CD4-positive, alpha-beta T cell (primary cell): Measurements from ENCODE around the gene CD46. TPM values are rescaled to one million over a fixed set of nuclear protein-coding genes. Genes with fewer than 3 reads are reported as not detected.

Experiments
- ATAC-seq: fragments of 200-7000 bp; cut with Tn5 transposase; one replicate; pipeline ENCODE4 v1.10.0; 2022; ENCODE audit warnings: mild to moderate bottlenecking; ENCODE audit not compliant: poor library complexity
- CTCF ChIA-PET: fragments of 350-600 bp; sonication (Branson Sonifier 250); formaldehyde crosslinking; loops from one replicate; lab custom pipeline; 2021; ENCODE audit warnings: antibody characterized with exemption, inconsistent platforms; lab: Charles Lee
- POLR2A ChIA-PET: fragments of 350-600 bp; sonication (Branson Sonifier 250); formaldehyde crosslinking; loops from one replicate; lab custom pipeline; 2021; ENCODE audit warnings: antibody characterized with exemption, inconsistent platforms; lab: Charles Lee
- DNase-seq, 14 experiments: peaks; one replicate each; pipeline ENCODE4 v3.0.0-alpha.2; 2013 to 2020; ENCODE audit warnings: mixed read lengths in 2 of 14
- H3K27ac ChIP-seq, 2 donors: one replicate each; pipeline versions ENCODE4 v1.5.1 to v1.7.0; 2013; ENCODE audit warnings: low read length in 2 of 2, low read depth in 1 of 2, mild to moderate bottlenecking in 1 of 2
- H3K27me3 ChIP-seq, 2 experiments: 1 replicate in 1 of 2; 2 replicates in 1 of 2; pipeline versions ENCODE4 v1.6.1 to v1.7.0; 2013; ENCODE audit warnings: low read length in 2 of 2, control low read depth in 1 of 2, mild to moderate bottlenecking in 1 of 2, moderate library complexity in 1 of 2; ENCODE audit not compliant: insufficient read depth in 2 of 2, control insufficient read depth in 1 of 2
- H3K36me3 ChIP-seq: one replicate; pipeline ENCODE4 v1.6.1; 2013; ENCODE audit warnings: low read length, control low read depth; ENCODE audit not compliant: insufficient read depth
- H3K4me1 ChIP-seq: one replicate; pipeline ENCODE4 v1.6.1; 2013; ENCODE audit warnings: low read length, control low read depth; ENCODE audit not compliant: insufficient read depth
- H3K4me3 ChIP-seq: one replicate; pipeline ENCODE4 v1.5.1; 2013; ENCODE audit warnings: mild to moderate bottlenecking, low read length, moderate library complexity
- H3K9me3 ChIP-seq, 2 experiments: 1 replicate in 1 of 2; 2 replicates in 1 of 2; pipeline versions ENCODE4 v1.6.1 to v1.7.0; 2013; ENCODE audit warnings: low read length in 2 of 2, mild to moderate bottlenecking in 2 of 2, control low read depth in 1 of 2, moderate library complexity in 1 of 2; ENCODE audit not compliant: control insufficient read depth in 1 of 2, insufficient read depth in 1 of 2
- H3K27ac Mint-ChIP-seq: one replicate; pipeline ENCODE4 v1.8.0; 2020; ENCODE audit warnings: mixed read lengths
- H3K27me3 Mint-ChIP-seq: one replicate; pipeline ENCODE4 v1.8.0; 2021; ENCODE audit warnings: mixed read lengths
- H3K36me3 Mint-ChIP-seq: one replicate; pipeline ENCODE4 v1.8.0; 2021; ENCODE audit warnings: low read depth, mixed read lengths
- H3K4me1 Mint-ChIP-seq: one replicate; pipeline ENCODE4 v1.8.0; 2021; ENCODE audit warnings: low read depth, mixed read lengths
- H3K4me3 Mint-ChIP-seq: one replicate; pipeline ENCODE4 v1.8.0; 2020; ENCODE audit warnings: mild to moderate bottlenecking, mixed read lengths
- H3K9me3 Mint-ChIP-seq: one replicate; pipeline ENCODE4 v1.8.0; 2020; ENCODE audit warnings: mixed read lengths
- intact Hi-C, 2 experiments: fragments of 100-400 bp; cut with DNase I in 1 of 2; cut with micrococcal nuclease in 1 of 2; formaldehyde crosslinking; loops; one replicate each; pipeline versions ENCODE4 v1.15.1 to v1.9.0; 2023 to 2025; cut with DNase I, micrococcal nuclease
- total RNA-seq, 174 experiments: library from RNA in 2 of 174; stranded (reverse) in 2 of 174; gene quantifications; one replicate each; pipeline ENCODE4 v1.2.3 and lab custom pipeline; 2021 to 2026
- TF ChIP-seq, protein P1 (sequence below): fragments of 200-600 bp; IDR thresholded peaks from one replicate; pipeline ENCODE4 v1.8.0; 2022; ENCODE audit warnings: antibody characterized with exemption, mild to moderate bottlenecking

CD46 gene
- total RNA-seq, 2 experiments from 2014 or later: 111 to 115 TPM

DNA sequence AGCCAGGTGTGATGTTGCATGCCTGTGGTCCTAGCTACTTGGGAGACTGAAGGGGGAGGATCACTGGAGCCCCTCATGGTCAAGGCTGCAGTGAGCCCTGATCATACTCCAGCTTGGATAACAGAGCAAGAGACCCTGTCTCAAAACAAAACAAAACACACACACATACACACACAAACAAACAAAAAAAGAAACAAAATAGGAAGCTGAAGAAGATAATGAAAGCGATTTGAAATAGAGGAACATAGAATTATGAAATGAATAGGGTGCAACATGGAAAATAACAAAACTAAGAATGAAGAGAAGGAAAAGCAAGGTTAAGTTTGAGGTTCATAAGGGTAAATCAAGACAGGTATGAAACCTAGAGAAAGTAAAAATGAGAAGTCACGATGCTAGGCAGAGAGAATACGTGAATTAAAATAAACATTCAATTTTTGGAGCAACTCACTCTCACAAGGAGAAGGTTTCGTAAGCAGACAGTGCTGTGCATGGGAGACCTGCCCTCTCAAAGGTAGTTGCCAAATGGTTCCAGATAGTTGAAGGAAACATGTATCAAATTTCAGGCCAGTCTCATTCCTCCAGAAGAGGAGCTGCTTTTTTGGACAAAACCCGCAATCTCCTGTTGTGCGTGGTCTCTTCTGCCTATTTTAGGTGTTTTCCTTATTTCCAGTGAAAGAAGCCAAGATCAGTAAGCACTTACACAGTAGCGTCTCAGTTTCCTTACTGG, 3.3 kb downstream of the CD46 start:
- Histone ChIP-seq H3K4me3 (no peak overlapping the region), H3K4me1 (peaks cover 27% of the 10 kb centered on the region)
- intact Hi-C loops: loop anchor here (5.0 to 10.0 kb wide), 5 partner anchors 42 to 700 kb away; partner anchors contain the start of genes CD55 (in 1 of the 2), PFKFB2 (in 1 of the 2) and YOD1 (in 1 of the 2)

DNA sequence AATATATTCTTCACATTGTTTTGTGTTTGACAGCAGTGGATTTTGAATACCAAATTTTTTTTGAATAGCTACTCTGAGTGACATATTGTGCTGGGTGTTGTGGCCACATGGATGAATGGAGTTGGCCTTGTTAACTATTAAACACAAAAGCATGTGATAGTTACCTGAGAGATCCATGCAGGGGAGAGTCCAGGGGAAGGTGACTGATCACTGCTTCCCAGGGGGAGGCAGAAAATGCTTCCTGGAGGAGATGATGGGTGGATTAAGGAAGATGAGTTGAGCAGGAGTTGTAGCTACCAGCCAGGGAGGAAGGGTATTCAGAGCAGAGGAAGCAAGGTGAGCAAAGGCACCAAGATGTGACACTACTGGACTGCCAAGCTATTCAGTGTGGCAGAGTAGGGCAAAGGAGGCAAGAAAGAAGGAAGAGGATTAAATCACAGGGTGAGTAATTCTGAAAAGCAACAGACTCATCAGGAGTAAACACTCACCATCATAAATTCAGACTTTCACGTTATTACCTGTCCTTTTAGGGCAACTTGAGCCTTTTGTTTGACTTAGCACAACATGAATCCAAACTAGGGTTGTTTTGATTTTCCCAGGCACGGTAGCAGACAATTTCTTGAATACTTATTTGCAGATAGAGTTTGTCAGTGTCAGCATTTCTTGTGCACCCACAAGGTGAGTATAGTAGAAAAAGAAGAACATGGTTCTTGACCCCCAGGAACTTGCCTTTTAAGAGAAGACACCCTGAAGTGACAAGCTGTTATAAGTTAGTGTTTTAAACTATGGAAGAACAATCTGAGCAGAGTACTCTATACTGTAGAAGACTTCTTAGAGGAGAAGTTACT, 4.2 kb downstream of the CD46 start:
- POLR2A ChIA-PET: no interaction called here

More for the DNA sequence above, 3.3 kb downstream of the CD46 start:
- Mint-ChIP-seq H3K27ac (peak overlapping the region; percentile 35), H3K9me3 (no peaks in the 10 kb centered on the region), H3K4me3 (peak overlapping the region; percentile 14), H3K27me3 (no peaks in the 10 kb centered on the region), H3K36me3 (peaks cover 66% of the 10 kb centered on the region), H3K4me1 (peaks cover 68% of the 10 kb centered on the region)
- DNase-seq (no peak), ATAC-seq (no peak)
- Histone ChIP-seq H3K36me3 (peaks cover 32% of the 10 kb centered on the region), H3K9me3 (no peaks in the 10 kb centered on the region), H3K27ac (no peak overlapping the region), H3K27me3 (no peaks in the 10 kb centered on the region)
- ChIA-PET CTCF (interaction anchor here (0.7 to 1.1 kb wide), 3 partner anchors 42 to 68 kb away, joined by 3 to 4 read pairs (median 3); no protein-coding TSS in a partner anchor), POLR2A (no interaction called here)
- TF ChIP-seq, protein P1, sequence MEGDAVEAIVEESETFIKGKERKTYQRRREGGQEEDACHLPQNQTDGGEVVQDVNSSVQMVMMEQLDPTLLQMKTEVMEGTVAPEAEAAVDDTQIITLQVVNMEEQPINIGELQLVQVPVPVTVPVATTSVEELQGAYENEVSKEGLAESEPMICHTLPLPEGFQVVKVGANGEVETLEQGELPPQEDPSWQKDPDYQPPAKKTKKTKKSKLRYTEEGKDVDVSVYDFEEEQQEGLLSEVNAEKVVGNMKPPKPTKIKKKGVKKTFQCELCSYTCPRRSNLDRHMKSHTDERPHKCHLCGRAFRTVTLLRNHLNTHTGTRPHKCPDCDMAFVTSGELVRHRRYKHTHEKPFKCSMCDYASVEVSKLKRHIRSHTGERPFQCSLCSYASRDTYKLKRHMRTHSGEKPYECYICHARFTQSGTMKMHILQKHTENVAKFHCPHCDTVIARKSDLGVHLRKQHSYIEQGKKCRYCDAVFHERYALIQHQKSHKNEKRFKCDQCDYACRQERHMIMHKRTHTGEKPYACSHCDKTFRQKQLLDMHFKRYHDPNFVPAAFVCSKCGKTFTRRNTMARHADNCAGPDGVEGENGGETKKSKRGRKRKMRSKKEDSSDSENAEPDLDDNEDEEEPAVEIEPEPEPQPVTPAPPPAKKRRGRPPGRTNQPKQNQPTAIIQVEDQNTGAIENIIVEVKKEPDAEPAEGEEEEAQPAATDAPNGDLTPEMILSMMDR: no peak

DNA sequence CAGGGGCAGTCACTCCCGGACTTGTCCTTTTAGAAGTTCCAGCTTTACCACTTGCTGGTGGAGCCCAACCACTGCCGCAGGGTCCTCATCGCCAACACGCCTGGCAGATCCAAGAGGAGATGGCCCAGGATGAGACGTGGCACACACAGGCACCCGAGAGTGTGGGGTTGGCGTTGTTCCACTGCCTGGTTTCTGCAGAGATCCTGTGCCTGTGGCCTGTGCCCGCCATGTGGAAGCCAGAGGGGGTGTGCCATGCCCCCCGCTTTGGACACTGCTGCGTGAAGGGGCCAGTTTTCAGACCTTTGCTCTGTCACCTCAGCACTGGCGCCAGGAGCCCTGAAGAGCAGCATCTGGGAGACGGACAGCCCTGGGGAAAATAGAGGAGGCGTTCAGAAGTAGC, 10.8 kb downstream of the CD46 start:
- ChIA-PET CTCF (no interaction called here), POLR2A (no interaction called here)
- H3K4me1 Mint-ChIP-seq: peaks cover 11% of the 10 kb centered on the region
- no peaks in the 10 kb centered on the region for H3K4me1 ChIP-seq
- H3K27me3 Mint-ChIP-seq: no peaks in the 10 kb centered on the region
- H3K27ac Mint-ChIP-seq: no peak overlapping the region
- H3K9me3 ChIP-seq: peaks cover 0 to 6% of the 10 kb centered on the region in 2 experiments
- H3K27me3 ChIP-seq: no peaks in the 10 kb centered on the region
- peaks cover 98% of the 10 kb centered on the region for H3K36me3 Mint-ChIP-seq
- H3K36me3 ChIP-seq: peaks cover 76% of the 10 kb centered on the region
- no peak overlapping the region for H3K4me3 ChIP-seq
- intact Hi-C loops: no loop called here
- TF ChIP-seq, protein P1: no peak
- H3K4me3 Mint-ChIP-seq: no peak overlapping the region
- ATAC-seq (no peak), DNase-seq (no peak)
- H3K27ac ChIP-seq: no peak overlapping the region
- no peaks in the 10 kb centered on the region for H3K9me3 Mint-ChIP-seq

More for the DNA sequence above, 4.2 kb downstream of the CD46 start:
- intact Hi-C loops: loop anchor here in 1 of 2 experiments (5.0 to 10.0 kb wide), 3 partner anchors 206 to 701 kb away; partner anchors contain the start of genes CD55, PFKFB2 and YOD1
- Mint-ChIP-seq H3K9me3 (no peaks in the 10 kb centered on the region), H3K4me3 (no peak overlapping the region), H3K36me3 (peaks cover 74% of the 10 kb centered on the region), H3K27me3 (no peaks in the 10 kb centered on the region), H3K27ac (no peak overlapping the region), H3K4me1 (peaks cover 64% of the 10 kb centered on the region)
- DNase-seq (no peak), ATAC-seq (no peak)
- H3K36me3 ChIP-seq: peaks cover 39% of the 10 kb centered on the region
- no peaks in the 10 kb centered on the region for H3K9me3 ChIP-seq
- TF ChIP-seq, protein P1: no peak
- no peak overlapping the region for H3K27ac ChIP-seq
- no peak overlapping the region for H3K4me3 ChIP-seq
- H3K27me3 ChIP-seq: no peaks in the 10 kb centered on the region
- CTCF ChIA-PET: interaction anchor here (1.1 kb wide), 1 partner anchor 58 kb away, joined by 3 read pairs; no protein-coding TSS in a partner anchor
- peaks cover 27% of the 10 kb centered on the region for H3K4me1 ChIP-seq
